ENCODE measurements around the gene PCP4L1.
A peak's percentile ranks its signal among the peaks of the same experiment; 100 is the strongest.
"Not testable (repeated sequence)": the region's sequence is repeated elsewhere in the genome, so short reads cannot be mapped to it uniquely, and the experiment has no call there.

The PCP4L1 gene

GRCh38 chr1:161258439-161259344 is at the start of gene PCP4L1:
Gene PCP4L1, plus strand, starts transcription at chr1:161258745. Its CDS starts 230 bp downstream, at chr1:161258975.
- no peak for DNase-seq

GRCh38 chr1:161209790-161210409 is 48.6 kb upstream of the PCP4L1 start:
- DNase-seq = peak; percentile 43 to 77

- no peak for DNase-seq
These were observed 44.2 kb upstream of the PCP4L1 start for GRCh38 chr1:161214369-161214768.

GRCh38 chr1:161215076-161215475 is 43.5 kb upstream of the PCP4L1 start, which contains the start of gene FCER1G:
Gene FCER1G, plus strand, starts transcription at chr1:161215295. Its CDS starts 27 bp downstream, at chr1:161215322.
- no peak for DNase-seq

- DNase-seq = no peak
These were observed 41.4 kb upstream of the PCP4L1 start for GRCh38 chr1:161216945-161217712.

- DNase-seq = no peak
These were observed 40.7 kb upstream of the PCP4L1 start for GRCh38 chr1:161217831-161218230.

- DNase-seq = no peak
These were observed 40.1 kb upstream of the PCP4L1 start for GRCh38 chr1:161218301-161219077.

GRCh38 chr1:161219078-161219892 is 39.3 kb upstream of the PCP4L1 start:
- DNase-seq = no peak

- DNase-seq = no peak
These were observed 38.5 kb upstream of the PCP4L1 start for GRCh38 chr1:161220002-161220401.

GRCh38 chr1:161222175-161223019 is 36.1 kb upstream of the PCP4L1 start:
- DNase-seq = no peak

GRCh38 chr1:161223805-161224694 is 34.5 kb upstream of the PCP4L1 start:
- DNase-seq = no peak

- not testable (repeated sequence) for DNase-seq
These were observed 33.9 kb upstream of the PCP4L1 start for GRCh38 chr1:161224695-161225087.

GRCh38 chr1:161225178-161225533 is 33.4 kb upstream of the PCP4L1 start:
- no peak for DNase-seq

- DNase-seq = peak; percentile 98 to 99
These were observed 32.8 kb upstream of the PCP4L1 start, which contains the start of gene TOMM40L for GRCh38 chr1:161225534-161226319. Gene TOMM40L, plus strand, starts transcription at chr1:161226060. Its CDS starts 430 bp downstream, at chr1:161226490.

- no peak for DNase-seq
These were observed 32.2 kb upstream of the PCP4L1 start for GRCh38 chr1:161226320-161226711.

GRCh38 chr1:161226759-161227158 is 31.8 kb upstream of the PCP4L1 start:
- DNase-seq = no peak

GRCh38 chr1:161227196-161227871 is 31.2 kb upstream of the PCP4L1 start:
- DNase-seq = peak; percentile 83 to 85

- DNase-seq = no peak
These were observed 30.5 kb upstream of the PCP4L1 start for GRCh38 chr1:161228032-161228431.
